ENCODE results near the gene ING5.
A peak's percentile ranks its signal among the peaks of the same experiment; 100 is the strongest.

Gene ING5

GRCh38 chr2:241734467-241735208 is 32.8 kb downstream of the ING5 start, which contains the start of gene D2HGDH:
TSS of gene D2HGDH (plus strand) at chr2:241734630. CDS start at chr2:241735225, 595 bp downstream.
- no peaks in the 10 kb centered on the region for H3F3A ChIP-seq (ENCODE audit: insufficient read depth)
- peak within 1 kb of the TSS; percentile 86 for H3K9ac ChIP-seq (ENCODE audit: low read length)
- H3K9me2 ChIP-seq (replicated peaks; ENCODE audit: insufficient read depth, low read length), result no peaks in the 10 kb centered on the region
- H4K20me1 ChIP-seq (ENCODE audit: low read depth, low read length), result no peaks in the 10 kb centered on the region
- H3K79me2 ChIP-seq (ENCODE audit: insufficient read depth, low read length), result peaks cover 6% of the 10 kb centered on the region; the same call in 1 of the 2 replicates
- peak within 1 kb of the TSS; percentile 95 for H2AFZ ChIP-seq (ENCODE audit: low read depth, low read length, severe bottlenecking)
- no peaks in the 10 kb centered on the region for H3K27me3 ChIP-seq (ENCODE audit: low read length)
- H3K9me3 ChIP-seq (ENCODE audit: insufficient read depth, low read length), result no peaks in the 10 kb centered on the region
- TF ChIP-seq EZH2phosphoT487 (conservative IDR thresholded peaks at IDR 0.05; ENCODE audit: low read length) (no peak), CTCF (IDR thresholded peaks at IDR 0.05; ENCODE audit: insufficient read depth, low read length, poor library complexity, severe bottlenecking) (no peak)
- H3K4me2 ChIP-seq (ENCODE audit: low read depth, low read length, poor library complexity, severe bottlenecking), result peak within 1 kb of the TSS; percentile 68
- peak within 1 kb of the TSS; percentile 66 for H3K4me3 ChIP-seq (ENCODE audit: insufficient read depth, low read length, poor library complexity, severe bottlenecking)
- peak within 1 kb of the TSS; percentile 65 for H3K27ac ChIP-seq (ENCODE audit: low read depth, low read length)
- no peaks in the 10 kb centered on the region for H3K36me3 ChIP-seq (ENCODE audit: low read length)

- no peaks in the 10 kb centered on the region for H3F3A ChIP-seq (ENCODE audit: insufficient read depth)
- H3K36me3 ChIP-seq (ENCODE audit: low read length), result no peaks in the 10 kb centered on the region
- no peaks in the 10 kb centered on the region for H3K9me3 ChIP-seq (ENCODE audit: insufficient read depth, low read length)
- TF ChIP-seq CTCF (IDR thresholded peaks at IDR 0.05; ENCODE audit: insufficient read depth, low read length, poor library complexity, severe bottlenecking) (no peak), EZH2phosphoT487 (conservative IDR thresholded peaks at IDR 0.05; ENCODE audit: low read length) (no peak)
- H4K20me1 ChIP-seq (ENCODE audit: low read depth, low read length), result no peaks in the 10 kb centered on the region
- H3K27me3 ChIP-seq (ENCODE audit: low read length), result no peaks in the 10 kb centered on the region
- peaks cover 6% of the 10 kb centered on the region; the same call in 1 of the 2 replicates for H3K79me2 ChIP-seq (ENCODE audit: insufficient read depth, low read length)
- H2AFZ ChIP-seq (ENCODE audit: low read depth, low read length, severe bottlenecking), result no peak overlapping the region
- H3K9me2 ChIP-seq (replicated peaks; ENCODE audit: insufficient read depth, low read length), result no peaks in the 10 kb centered on the region
- H3K4me3 ChIP-seq (ENCODE audit: insufficient read depth, low read length, poor library complexity, severe bottlenecking), result no peak overlapping the region
- H3K27ac ChIP-seq (ENCODE audit: low read depth, low read length), result no peak overlapping the region
- H3K9ac ChIP-seq (ENCODE audit: low read length), result no peak overlapping the region
- peak overlapping the region; percentile 5 for H3K4me2 ChIP-seq (ENCODE audit: low read depth, low read length, poor library complexity, severe bottlenecking)
These were observed 34.3 kb downstream of the ING5 start for GRCh38 chr2:241736111-241736510.

GRCh38 chr2:241738040-241738686 is 36.3 kb downstream of the ING5 start:
- no peak overlapping the region for H3K27ac ChIP-seq (ENCODE audit: low read depth, low read length)
- H3K79me2 ChIP-seq (ENCODE audit: insufficient read depth, low read length), result peaks cover 6% of the 10 kb centered on the region; the same call in 1 of the 2 replicates
- TF ChIP-seq EZH2phosphoT487 (conservative IDR thresholded peaks at IDR 0.05; ENCODE audit: low read length) (no peak), CTCF (IDR thresholded peaks at IDR 0.05; ENCODE audit: insufficient read depth, low read length, poor library complexity, severe bottlenecking) (no peak)
- no peak overlapping the region for H3K9ac ChIP-seq (ENCODE audit: low read length)
- H3K27me3 ChIP-seq (ENCODE audit: low read length), result no peaks in the 10 kb centered on the region
- no peak overlapping the region for H2AFZ ChIP-seq (ENCODE audit: low read depth, low read length, severe bottlenecking)
- no peaks in the 10 kb centered on the region for H3F3A ChIP-seq (ENCODE audit: insufficient read depth)
- H4K20me1 ChIP-seq (ENCODE audit: low read depth, low read length), result no peaks in the 10 kb centered on the region
- no peak overlapping the region for H3K4me2 ChIP-seq (ENCODE audit: low read depth, low read length, poor library complexity, severe bottlenecking)
- H3K36me3 ChIP-seq (ENCODE audit: low read length), result no peaks in the 10 kb centered on the region
- no peaks in the 10 kb centered on the region for H3K9me2 ChIP-seq (replicated peaks; ENCODE audit: insufficient read depth, low read length)
- H3K9me3 ChIP-seq (ENCODE audit: insufficient read depth, low read length), result no peaks in the 10 kb centered on the region
- H3K4me3 ChIP-seq (ENCODE audit: insufficient read depth, low read length, poor library complexity, severe bottlenecking), result no peak overlapping the region
